HG03442 (cell line): ENCODE data around the gene IL31.
"Not testable (repeated sequence)": the region's sequence is repeated elsewhere in the genome, so short reads cannot be mapped to it uniquely, and the experiment has no call there.

ENCODE experiments used
- ATAC-seq: cut with Tn5 transposase; IDR thresholded peaks from one replicate; pipeline ENCODE4 v1.9.1; 2021; ENCODE audit warnings: mild to moderate bottlenecking, moderate library complexity; ENCODE audit not compliant: unreplicated experiment

Gene IL31

DNA sequence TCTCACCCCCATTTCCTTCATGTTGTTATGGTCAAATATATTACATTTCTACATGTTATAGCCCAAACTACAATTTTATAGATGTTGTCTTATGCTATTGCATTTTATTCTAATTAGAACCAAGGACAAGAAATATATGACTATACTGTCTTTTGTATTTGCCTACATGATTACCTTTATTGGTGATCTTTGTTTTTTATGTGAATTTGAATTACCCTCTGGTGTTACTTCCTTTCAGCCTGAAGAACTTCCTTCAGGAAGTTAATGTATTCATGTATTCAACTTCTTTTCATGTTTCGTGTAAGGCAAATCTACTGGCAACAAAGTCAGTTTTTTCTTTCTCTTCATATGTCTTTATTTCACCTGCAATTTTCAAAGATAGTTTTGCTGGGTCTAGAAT lies 20.8 kb upstream of the IL31 start:
- ATAC-seq = no peak

DNA sequence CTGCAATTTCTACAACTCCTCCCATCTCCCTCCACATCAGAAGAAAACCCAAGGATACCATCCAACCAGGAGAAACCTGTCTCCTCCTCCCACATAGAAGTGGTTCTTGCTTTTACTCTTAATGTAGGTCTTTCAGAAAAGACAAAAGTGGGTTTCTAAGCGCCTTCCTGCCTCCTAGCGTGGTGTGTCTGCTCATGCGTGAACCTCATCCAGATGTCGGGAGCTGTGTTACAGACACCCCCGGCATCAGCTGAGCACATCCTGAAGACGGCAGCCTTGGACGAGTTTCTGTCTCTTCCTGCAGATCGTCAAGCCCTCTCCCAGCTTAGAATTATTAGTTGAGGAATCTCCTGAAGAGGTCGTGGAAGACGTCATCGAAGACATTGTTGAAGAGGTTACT lies 18.4 kb upstream of the IL31 start:
- no peak for ATAC-seq

DNA sequence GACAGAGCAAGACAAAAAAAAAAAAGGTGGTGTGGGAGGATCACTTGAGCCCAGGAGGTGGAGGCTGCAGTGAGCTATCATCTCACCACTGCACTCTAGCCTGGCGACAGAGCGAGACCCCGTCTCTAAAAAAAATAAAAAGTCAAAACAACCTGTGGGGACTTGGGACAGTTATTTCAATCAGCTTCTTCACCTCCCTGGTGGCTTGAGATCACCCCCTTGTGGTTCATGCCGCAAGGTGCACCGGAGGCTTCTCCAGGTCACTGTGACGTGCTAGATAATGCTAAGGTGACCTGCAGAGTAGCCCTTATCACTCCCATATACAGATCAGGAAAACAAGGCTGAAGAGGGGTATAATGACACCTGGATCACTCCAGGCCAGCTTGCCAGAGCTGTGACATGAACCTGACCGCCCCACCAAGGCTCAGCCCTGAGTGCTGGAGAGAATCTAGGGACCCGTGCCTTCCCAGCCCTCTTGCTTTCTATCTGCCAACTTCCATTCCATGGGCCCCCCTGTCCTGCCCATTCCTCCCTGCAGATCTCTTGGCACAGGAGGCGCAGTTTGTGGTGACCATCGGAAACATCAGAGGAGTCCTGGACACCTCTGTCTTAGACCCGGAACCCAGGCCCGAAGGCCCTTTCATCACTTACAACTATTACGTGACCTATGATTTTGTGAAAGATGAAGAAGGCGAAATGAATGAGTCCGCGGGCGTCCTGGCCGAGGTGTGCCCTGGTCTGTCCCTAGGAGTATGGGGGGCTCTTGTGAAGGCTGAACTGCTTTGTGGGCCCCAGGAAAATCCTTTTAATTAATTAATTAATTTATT lies 17.0 kb upstream of the IL31 start:
- ATAC-seq = no peak

DNA sequence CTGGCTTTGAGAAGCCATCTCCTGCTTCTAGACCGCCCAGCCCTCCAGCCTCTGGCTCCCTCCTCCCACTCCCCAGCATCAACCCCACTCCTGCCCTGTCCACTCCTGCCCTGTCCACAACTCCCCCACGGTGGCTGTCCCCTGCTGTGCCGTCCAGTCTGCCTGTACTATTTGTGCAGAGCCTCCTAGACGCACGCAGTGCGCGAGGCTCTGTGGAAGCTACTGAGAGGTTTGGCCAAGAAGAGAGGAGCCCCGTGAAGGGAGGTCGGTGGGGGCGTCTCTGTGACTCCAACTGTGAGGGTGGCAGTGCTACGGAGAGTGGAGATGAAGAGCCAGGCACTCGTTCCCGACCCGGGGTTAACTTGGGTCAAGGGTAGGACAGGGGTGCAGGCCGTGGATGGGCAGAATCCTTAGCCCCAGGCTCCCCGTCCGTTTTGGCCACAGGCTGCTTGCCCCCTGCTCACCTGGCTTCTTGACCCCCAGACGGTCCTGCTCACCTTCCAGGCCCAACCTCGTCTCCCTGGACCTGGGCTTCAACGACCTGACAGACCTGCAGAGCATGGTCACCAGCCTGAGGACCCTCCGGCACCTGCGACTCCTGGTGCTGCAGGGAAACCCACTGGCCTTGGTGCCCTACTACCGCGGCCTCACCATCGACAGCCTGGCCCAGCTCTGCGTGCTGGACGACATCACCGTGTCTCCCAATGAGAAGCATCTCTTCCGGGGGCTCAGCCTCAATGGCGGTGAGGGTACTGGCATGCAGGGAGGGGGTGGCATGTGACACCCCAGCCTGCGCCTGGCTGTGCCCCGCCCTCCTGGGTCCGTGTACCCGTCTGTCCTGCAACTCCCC lies 15.8 kb upstream of the IL31 start:
- ATAC-seq = no peak

DNA sequence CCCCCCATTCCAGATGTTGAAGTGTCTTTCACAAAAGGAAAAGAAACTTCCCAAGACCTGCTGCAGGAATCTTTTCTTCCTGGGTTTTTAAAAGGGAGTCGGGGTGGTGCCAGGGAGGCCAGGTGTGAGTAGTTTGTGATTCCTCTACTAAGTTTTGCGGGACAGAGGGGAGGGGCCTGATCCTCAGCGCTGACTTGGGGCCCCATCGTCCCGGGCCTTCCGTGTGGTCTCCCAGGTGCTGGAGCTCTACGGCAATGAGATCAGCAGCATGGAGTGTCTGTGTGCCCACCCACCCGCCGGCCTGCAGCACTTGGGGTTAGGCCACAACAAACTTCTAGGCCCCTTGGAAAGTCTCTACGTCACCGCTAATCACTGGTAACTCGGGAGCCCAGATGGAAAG lies 13.4 kb upstream of the IL31 start:
- ATAC-seq = no peak

DNA sequence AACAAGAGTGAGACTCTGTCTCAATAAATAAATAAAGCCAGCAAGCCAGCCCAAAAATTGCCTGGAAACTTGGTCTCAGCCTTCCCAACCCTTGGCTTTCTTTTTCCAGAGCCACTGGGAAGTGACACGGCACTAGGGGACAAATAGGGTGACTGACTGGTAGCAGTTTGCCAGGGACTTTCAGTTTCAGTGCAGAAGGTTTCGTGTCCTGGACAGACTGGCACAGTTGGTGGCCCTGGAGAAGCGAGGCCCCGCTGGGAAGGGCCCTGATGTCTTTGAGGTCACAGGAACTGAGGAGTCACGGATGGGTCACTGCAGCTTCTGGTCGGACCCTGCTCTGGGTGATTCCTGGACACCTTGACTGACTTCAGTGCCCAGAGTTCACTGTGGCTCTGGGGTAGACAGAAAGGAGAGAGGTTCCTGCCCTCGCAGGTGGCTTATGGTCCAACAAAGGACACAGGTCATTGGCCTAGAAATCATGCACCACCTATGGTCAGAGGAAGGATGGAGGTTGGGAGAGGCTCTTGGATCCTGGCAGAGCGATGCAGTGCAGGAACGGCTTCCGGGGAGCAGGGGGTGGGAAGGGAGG lies 11.6 kb upstream of the IL31 start:
- no peak for ATAC-seq

DNA sequence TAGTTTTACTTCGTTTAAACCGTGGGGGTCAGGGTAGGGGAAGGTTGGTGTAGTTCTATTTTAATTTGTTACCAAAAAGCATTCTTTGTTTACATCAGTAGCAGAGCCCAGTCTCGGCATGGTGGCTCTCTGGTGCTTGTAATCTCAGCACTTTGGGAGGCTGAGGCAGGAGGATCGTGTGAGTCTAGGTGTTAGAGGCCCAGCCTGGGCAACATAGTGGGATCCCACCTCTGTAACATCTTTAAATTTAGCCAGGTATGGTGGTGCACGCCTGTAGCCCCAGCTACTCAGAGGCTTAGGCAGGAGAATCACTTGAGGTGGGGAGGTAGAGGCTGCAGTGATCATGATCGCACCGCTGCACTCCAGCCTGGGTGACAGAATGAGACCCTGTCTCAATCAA lies 11.1 kb upstream of the IL31 start:
- no peak for ATAC-seq

DNA sequence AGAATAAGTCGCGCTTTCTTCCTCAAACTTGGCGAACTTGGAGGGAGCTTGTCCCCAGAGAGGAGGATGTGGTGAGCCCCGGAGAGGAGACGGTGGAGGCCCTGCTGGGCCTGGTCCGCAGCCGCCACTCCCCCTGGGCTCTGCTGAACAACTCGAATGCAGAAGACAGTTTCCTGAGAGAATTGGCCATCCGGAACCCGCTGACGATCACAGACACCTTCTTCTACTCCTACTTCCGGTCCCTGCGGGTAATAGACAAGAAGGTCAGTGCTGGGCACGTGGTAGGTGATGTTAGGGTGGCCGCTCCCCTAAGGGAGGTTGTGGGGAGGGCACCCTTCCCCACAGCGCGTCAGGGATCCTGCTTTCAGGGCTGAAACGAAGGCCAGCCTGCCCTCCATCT lies 10.5 kb upstream of the IL31 start:
- ATAC-seq = no peak

DNA sequence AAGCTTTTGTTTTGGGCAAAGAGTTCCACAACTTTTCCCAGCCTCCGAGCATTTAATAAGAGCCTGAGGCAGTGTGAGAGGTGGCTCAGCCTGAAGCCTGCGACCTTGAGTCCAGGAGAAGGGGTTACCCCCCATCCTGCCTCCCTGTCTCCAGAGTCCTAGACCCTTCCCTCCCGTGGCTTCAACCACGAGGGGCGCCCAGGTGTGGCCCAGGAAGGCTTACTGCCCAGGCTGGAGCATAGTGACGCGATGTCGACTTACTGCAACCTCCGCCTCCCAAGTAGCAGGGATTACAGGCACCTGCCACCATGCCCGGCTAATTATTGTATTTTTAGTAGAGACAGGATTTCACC lies 9.5 kb upstream of the IL31 start:
- no peak for ATAC-seq

DNA sequence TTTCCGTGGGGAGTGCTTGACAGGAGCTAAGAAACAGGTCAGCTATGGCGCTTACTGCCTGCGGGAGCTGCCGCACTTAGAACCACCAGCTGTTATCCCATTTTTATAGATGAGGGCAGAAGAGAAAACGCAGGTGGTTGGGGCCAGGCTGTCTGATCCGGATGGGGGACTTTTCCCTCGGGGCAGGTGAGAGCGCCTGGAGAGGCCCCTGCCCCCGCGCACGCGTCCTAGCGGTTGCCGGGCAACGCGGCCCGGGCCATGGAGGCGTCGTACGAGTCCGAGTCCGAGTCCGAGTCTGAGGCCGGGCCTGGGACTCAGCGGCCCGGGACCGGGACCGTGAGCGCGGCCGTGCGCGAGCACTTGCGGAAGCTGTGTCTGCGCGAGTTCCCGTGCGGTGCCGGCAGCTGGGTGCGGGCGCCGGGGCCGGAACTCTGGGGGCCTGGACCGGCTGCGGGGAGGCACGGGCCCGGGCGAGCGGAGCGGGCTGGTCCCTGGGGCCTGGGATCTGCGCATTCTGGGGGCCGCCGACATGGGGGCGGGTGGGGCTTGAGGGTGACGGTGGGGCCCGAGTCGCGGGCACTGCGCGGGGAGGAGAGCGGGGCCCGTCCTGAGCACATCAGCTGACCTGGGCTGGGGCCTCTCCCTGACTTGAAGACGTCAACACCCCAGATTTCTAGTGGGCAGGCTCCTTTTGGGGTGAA lies 9.0 kb upstream of the IL31 start, which contains the start of gene LRRC43:
Gene LRRC43, plus strand, starts transcription at position 237 of the 701 bp plus-strand sequence. Its CDS starts 22 bp downstream, at position 259.
- no peak for ATAC-seq

DNA sequence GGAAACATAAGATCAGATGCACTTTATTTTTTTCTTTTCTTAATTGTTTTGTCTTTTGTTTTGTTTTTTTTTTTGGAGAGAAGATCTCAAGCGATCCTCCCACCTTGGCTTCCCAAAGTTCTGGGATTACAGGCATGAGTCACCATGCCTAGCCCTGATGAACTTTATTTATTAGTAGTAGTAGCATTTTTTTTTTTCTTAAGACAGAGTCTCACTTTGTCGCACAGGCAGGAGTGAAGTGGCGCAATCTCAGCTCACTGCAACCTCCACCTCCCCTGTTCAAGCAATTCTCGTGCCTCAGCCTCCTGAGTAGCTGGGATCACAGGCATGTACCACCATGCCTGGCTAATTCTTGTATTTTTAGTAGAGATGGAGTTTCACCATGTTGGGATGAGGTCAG lies 2.5 kb upstream of the IL31 start:
- ATAC-seq = not testable (repeated sequence)

DNA sequence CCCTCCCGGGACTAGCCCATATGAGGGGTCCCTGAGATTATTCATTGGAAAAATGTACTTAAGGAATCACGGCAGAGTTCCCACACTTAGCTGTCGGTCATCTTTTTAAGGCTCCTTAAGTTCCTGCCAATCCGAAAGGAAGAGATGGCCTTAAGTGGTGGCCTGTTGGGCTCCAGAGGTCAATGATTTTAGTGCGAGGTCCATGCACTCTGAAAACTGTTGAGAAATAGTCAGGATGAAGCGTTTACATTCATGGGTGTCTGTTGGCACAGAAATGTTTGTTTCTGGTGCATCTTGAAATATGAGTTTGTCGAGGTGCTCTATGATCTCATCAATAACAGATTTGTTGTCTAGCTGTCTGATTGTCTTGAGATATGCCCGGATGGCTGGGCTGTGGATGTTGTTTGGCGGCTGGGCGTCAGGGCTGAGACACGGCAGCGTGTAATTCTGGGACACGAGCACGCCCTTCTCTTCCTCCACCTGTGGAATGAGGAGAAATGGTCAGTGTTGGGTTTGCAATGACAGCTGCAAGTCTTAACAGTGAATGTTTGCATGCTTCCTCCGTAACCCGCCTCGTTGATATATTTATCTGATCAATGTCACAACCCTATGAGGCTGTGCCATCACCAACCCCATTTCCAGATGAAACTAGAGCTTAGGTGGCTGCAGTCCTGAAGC lies 1.6 kb downstream of the IL31 start:
- no peak for ATAC-seq

DNA sequence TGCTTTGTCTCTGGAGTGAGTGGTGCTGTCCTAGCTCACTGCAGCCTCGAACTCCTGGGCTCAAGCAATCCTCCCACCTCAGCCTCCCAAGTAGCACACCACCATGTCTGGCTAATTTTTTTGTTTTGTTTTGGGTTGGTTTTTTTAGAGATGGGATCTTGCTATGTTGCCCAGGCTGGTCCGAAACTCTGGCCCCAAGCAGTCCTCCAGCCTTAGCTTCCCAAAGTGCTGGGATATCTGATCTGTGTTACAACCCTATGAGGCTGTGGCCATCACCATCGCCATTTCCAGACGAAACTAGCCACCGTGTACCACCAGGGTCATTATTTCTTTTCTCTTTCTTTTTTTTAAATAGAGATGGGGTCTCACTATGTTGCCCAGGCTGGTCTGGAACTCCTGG lies 2.6 kb downstream of the IL31 start:
- no peak for ATAC-seq

DNA sequence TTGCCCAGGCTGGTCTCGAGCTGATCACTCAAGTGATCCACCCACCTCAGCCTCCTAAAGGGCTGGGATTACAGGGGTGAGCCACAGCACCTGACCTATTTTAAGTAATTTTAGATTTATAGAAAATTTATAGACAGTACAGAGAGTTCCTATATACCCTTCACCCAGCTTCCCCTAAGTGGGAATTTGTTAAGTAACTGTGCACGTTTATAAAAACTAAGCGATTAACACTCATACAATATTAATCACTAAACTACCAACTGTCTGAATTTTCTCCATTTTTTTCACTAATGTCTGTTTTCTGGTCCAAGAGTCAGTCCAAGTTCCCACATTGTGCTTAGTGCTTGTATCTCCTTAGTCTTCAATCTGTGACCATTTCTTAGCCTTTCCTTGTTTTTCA lies 5.5 kb downstream of the IL31 start:
- ATAC-seq = no peak

DNA sequence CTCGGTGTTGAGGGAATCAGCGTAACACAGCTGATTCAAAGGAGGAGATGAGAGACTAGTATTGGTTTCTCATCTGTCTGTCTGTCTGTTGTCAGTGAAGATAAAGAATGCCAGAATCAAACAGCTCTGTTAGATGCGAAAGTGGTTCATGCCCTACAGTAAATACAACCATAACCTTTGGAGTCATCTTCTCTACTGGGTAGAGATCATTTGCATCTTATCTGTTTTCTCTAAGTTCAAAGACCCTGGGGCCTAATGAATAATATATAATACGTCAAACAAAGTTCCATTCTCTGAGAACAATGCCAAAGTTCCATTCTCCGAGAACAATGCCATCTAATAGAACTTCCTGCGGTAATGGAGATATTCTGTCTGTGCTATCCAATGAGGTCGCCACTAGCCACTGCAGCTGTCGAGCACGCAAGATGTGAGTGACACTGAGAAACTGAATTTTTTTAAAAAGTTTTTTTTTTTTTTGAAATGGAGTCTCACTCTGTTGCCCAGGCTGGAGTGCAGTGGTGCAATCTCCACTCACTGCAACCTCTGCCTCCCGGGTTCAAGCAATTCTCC lies 6.6 kb downstream of the IL31 start:
- no peak for ATAC-seq

DNA sequence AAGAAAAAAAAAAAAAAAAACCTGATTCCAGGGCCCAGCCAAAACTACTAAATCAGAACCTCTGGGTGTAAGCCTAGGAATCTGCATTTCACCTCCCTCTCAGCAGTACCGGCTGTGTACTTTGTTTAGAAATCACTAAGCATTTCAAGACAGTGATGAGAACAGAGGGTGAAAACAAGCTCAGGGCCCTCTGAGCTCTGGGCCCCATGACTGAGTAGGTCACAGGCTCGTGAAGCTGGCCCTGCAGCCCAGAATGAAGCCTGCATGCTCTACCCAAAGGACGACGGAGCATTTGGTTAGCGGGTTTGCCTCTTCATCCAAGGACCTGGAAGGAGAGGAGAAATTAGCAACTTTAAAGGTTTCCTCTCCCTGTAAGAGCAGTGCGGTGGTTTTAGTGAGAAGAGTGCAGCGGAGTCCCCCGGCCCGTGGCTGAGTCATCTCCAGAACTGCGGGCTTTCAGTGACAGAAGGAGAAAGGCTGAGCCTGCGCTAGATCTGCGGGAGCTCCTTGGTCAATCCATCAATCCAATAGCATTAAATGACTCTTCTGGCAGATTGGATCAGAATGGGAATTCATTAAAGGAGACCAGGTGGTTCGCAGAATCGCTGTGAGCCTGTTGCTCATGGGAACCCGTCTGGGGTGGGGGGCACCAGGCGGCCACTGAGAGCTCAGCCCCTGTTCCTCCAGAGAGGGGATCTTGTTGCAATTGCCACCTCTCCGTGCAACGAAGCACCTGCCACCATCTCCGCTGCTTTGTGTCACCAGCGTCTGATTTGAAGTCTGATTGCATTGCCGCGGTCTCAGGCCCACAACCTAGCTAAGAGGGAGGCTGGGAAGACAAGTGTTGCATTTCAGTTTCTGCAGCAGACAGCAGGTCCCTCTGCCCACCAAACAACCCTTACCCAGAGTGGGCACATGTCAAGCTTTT lies 7.3 kb downstream of the IL31 start:
- peak; percentile 45 for ATAC-seq

DNA sequence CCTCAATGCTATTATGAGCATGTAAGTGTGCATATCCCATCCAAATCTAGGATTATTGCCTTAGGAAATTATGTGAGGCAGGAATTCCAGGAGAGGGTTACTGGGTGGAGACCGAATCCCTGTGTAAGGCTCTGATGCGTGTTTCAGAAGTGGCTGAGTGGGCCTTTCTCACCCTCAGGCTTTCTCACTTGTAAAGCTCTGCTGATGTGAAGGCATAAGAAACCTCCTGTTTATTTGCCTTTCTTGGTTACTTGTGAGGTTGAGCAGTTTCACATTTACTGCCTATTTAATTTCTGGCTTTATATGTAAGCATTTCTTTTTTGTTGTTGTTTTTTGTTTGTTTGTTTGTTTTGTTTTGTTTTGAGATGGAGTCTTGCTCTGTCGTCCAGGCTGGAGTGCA lies 11.0 kb downstream of the IL31 start:
- no peak for ATAC-seq

DNA sequence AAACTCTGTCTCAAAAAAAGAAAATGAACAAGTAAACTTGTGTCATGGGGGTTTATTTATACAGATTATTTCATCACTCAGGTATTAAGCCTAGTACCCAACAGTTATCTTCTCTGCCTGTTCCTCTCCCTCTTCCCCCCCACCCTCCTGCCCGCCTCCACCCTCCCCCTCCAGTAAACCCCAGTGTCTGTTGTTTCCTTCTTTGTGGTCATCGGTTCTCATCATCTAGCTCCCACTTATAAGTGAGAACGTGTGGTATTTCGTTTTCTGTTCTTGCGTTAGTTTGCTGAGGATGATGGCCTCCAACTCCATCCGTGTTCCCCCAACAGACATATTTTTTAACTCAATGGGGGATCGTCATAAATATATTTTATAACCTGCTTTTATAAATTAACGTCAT lies 12.3 kb downstream of the IL31 start:
- ATAC-seq = no peak

DNA sequence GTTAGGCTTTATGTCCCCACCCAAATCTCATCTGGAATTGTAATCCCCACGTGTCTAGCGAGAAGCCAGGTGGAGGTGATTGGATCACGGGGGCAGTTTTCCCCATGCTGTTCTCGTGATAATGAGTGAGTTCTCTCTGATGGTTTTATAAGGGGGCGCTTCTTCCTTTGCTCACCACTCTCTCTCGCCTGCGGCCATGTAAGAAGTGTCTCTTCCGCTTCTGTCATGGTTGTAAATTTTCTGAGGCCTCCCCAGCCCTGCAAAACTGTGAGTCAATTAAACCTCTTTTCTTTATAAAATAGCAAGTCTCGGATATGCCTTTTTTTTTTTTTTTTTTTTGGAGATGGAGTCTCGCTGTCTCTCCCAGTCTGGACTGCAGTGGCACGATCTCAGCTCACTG lies 13.3 kb downstream of the IL31 start:
- ATAC-seq = no peak
